HG03571 (cell line): ENCODE results near the gene AARSD1.
"Not testable (repeated sequence)": the region's sequence is repeated elsewhere in the genome, so short reads cannot be mapped to it uniquely, and the experiment has no call there.

Experiments
- ATAC-seq: cut with Tn5 transposase; IDR thresholded peaks from one replicate; pipeline ENCODE4 v1.9.1; 2021; ENCODE audit not compliant: unreplicated experiment

AARSD1 gene, protein sequence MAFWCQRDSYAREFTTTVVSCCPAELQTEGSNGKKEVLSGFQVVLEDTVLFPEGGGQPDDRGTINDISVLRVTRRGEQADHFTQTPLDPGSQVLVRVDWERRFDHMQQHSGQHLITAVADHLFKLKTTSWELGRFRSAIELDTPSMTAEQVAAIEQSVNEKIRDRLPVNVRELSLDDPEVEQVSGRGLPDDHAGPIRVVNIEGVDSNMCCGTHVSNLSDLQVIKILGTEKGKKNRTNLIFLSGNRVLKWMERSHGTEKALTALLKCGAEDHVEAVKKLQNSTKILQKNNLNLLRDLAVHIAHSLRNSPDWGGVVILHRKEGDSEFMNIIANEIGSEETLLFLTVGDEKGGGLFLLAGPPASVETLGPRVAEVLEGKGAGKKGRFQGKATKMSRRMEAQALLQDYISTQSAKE

DNA sequence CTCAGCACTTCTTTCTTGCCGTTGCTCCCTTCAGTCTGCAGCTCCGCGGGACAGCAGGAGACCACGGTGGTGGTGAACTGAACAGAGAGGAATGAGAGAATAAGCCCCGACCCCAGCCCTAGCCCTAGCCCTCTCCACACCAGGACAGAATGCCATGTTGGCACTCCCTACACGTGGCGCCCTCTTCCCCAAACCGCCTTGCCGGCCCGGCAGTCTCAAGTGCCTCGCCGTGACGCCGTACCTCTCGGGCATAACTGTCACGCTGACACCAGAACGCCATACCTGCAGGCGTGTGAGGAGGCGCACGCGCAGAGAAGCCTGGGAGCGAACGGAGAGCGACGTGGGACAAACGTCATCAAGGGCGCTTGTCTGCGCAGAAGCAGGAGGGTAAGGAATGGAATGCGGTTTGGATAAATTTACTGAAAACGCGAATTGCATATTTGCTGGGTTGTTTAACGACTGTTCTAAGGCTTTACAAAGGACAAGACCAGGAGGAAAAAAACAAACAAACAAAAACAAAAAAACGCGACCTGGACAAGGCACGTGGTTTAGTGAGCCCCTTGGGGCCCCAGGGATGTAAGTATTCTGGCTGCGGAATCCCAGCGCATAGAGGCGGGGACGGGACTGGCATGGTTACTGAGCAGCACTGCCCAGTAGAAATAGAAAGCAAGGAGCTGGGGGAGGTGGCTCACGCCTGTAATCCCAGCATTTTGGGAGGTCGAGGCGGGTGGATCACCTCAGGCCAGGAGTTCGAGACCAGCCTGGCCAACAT, at the start of gene AARSD1:
Gene AARSD1, minus strand, starts transcription at position 294 of the 772 bp plus-strand sequence. Its CDS starts 14 bp downstream, at position 280.
- peak; percentile 75 for ATAC-seq

- no peak for ATAC-seq
Measured at GRCh38 chr17:43013296-43013695, 49.0 kb upstream of the AARSD1 start.

GRCh38 chr17:43011728-43012472, 47.6 kb upstream of the AARSD1 start:
- ATAC-seq = no peak

- ATAC-seq = no peak
Measured at GRCh38 chr17:43010667-43011308, 46.5 kb upstream of the AARSD1 start.

DNA sequence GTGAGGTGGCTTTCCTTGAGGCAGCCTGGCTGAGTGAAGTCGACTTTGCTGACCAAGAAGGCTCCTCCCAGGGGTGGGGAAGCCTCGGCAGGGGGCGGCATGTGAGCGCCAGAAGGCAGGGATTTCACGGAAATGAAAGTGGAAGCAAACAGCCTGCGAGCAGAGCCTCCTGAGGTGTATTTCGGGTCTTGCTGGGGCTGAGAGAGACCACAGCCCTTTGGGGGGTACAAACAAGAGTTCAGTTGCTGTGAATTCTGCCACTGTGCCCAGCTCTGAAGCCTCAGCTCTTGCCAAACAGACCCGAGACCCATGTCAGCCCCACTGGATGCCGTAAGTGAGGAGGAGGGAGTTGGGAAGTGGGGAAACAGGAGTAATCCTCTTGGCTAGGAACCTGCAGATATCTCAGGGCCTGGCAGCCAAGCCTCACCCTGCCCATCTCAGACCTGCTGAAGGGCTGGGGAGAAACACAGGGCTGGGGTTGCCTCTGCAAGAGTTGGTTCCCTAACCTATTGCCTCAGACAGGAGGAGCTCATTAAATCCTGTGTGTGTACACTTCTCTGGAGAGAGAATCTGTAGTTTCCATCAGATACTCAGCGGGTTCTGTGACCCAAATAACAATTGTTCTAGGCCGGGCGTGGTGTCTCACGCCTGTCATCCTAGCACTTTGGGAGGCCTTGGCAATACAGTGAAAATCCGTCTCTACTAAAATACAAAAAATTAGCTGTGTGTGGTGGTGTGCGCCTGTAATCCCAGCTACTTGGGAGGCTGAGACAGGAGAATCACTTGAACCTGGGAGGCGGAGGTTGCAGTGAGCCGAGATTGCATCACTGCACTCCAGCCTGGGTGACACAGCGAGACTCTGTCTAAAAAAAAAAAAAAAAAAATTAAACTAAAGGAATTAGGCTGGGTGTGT, 42.6 kb upstream of the AARSD1 start, which contains the start of gene IFI35:
Gene IFI35, plus strand, starts transcription at position 146 of the 913 bp plus-strand sequence. Its CDS starts 164 bp downstream, at position 310.
- no peak for ATAC-seq

DNA sequence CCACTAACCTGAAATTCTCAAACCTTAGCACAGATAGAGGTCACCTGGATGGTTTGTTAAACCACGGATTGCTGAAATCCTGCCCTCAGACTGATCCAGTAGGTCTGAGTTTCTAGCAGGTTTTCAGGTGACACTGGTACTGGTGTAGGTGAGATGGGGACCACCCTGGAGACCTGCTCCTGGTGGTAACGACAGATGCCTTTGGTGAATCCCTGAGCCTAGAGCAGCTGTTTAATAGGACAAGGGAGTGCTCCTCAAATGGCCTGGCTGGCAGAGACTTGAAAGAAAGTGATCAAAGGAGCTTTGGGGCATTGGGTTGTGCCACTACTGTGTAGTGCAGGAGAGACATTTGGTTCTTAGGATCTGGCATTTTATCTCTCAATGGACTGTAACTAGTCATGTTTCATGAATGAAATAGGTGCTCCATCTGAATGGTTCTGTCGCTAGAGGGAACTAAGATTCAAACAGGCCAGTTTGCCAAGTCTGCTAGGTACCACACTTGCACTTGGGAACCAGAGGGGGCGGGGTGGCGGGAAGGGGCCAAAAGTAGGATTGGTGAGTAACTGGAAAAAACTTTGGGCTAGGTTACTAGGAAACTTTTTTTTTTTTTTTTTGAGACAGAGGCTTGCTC, 39.4 kb upstream of the AARSD1 start:
- no peak for ATAC-seq

DNA sequence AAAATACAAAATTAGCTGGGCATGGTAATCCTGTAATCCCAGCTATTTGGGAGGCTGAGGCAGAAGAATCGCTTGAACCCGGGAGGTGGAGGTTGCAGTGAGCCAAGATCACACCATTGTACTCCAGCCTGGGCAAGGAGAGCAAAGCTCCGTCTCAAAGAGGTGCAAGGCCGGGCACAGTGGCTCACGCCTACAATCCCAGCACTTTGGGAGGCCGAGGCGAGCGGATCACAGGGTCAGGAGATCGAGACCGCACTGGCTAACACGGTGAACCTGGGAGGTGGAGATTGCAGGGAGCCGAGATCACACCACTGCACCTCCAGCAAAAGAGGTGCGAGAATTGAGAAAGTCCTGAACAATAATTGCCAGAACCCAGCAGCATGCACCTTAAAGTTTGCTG, 36.6 kb upstream of the AARSD1 start:
- ATAC-seq = not testable (repeated sequence)

DNA sequence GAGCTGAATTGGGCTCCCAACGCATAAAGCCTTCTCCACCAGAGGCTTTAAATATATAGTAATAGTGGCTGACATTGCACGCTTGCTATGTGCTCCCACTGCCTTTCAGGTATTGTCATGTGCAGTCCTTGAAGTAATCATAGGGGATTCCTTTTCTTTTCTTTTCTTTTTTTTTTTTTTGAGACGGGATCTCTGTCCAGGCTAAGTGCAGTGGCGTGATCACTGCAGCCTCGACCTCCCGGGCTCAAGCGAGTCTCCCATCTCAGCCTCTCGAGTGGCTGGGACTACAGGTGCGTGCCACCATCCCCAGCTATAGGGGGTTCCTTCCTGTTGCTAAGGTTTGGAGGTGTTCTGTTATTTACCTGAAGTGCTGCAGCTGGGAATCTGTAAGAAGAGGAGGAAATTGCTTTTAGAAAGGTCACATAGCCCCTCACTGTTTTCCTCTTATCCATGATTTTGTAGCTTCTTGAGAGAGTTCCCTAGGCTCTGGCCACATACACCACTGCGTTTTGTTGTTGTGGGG, 34.8 kb upstream of the AARSD1 start:
- ATAC-seq = no peak

DNA sequence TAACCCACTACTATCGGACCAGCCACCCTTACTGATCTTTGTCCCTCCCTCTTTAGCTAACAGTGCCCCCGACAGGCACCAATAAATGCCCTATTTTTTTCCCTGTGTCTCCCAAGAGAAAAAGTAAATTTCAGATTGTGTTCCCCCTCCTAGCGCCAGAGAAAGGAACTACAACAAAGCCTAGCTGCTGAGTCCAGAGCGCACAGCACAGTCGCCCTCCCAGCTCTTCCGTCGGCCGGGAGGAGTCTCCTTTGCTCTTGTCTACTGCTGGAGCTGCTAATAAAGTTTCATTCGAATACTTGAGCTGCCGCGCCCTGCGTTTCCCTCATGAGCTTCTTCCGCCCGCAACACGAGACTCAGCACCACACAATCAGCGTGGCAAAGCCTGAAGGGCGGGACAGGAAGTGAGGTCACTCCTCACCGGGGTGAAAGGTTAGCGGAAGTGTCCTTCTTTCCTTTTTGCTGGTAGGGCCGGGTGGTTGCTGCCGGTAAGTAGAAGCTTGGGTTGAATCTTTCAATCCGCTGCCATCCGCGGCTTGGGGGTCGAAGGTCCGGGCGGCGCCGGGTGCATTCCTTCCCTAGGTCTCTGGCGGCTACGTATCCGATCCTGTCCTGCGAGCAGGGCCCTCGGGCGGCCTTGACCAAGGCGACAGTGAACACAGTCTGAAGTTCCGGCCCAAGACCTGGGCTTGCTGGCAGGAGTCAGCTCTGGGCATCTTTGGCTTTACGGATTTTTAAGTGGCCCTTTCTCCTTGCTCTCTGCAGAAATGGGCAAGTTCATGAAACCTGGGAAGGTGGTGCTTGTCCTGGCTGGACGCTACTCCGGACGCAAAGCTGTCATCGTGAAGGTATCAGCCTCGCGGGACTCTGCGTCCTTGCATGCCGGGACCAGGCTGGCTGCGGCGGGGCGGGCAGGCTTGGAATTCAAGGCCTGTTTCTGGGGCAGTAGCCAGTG, 34.0 kb upstream of the AARSD1 start, which contains the start of gene RPL27:
Gene RPL27, plus strand, starts transcription at position 436 of the 955 bp plus-strand sequence. Its CDS starts 332 bp downstream, at position 768.
- ATAC-seq = peak; percentile 88

DNA sequence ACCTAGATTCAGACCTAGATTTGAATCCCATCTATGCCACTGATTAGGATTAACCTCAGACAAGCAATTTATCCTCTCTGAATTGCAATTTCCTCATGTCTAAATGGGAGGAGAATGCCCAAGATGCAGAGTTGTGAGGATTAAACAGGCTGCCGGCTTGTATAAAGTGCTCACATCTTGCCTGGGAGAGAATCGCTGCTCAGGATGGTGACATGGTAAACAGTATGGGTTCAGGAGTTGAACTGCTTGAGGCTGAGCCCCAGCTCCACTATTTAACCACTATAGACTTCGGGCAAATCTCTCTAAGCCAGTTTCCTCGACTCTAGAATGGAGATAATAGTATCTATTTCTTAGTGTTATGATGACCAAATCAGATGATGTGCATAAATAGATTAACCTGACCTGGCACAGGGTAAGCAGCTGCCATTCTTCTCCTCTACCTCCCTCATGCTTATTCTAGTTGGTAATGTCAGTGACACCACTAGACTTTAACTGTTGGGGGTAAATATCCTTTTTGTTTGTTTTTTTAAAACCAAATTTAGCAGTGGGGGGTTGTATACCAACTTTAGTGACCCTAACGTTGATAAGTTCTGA, 33.2 kb upstream of the AARSD1 start:
- no peak for ATAC-seq

GRCh38 chr17:42993913-42994312, 29.7 kb upstream of the AARSD1 start:
- ATAC-seq = not testable (repeated sequence)

DNA sequence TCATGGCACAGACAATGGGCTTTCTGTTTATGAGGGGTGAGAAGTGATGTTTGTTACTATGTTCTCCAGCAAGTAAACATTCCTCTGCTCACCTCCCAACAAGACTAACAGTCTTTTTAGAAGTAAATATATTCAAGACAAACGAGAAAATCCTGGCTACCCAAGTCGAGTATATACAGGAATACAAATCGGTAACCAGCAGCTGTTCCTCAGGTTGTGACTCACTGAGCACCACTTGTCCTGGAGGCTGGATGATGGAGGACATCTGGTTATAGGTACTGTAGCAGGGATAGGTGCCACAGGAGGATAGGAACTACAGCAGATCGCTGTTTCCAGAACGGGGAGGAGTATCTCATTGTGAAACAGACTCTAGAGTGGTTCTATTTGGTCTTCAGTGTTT, 28.6 kb upstream of the AARSD1 start:
- no peak for ATAC-seq

DNA sequence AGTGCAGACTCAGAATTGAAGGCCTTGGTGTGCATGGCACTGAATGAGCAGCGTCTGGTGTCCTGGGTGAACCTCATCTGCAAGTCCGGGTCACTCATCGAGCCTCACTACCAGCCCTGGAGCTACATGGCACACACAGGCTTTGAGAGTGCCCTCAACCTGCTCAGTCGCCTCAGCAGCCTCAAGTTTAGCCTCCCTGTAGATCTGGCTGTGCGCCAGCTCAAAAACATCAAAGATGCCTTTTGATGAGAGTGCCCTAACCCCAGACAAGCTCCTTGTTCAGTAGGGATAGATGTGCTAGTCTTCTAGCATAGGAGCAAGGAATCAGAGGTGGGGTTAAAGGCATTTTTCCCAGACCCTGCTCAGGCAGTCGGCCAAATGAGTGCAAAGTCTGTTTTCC, 27.2 kb upstream of the AARSD1 start:
- ATAC-seq = no peak

- ATAC-seq = no peak
Measured at GRCh38 chr17:42989726-42990652, 25.7 kb upstream of the AARSD1 start.

DNA sequence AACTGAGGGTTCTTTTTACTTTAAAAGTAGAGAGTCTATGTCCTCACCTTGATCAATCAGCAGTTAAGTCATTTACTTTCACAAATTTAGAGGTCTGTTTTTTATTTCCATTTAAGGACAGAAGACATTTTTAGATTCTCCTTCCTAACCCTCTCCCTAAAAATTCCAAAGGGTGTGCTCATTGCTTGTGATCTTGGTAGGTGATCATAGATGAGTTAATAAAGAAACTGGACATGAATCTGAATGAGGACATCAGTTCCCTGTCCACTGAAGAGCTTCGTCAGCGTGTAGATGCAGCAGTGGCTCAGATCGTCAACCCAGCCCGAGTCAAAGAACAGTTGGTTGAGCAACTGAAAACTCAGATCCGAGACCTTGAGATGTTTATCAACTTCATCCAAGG, 24.9 kb upstream of the AARSD1 start:
- ATAC-seq = no peak

GRCh38 chr17:42985225-42985624, 21.0 kb upstream of the AARSD1 start:
- no peak for ATAC-seq
